ENCODE results near the gene FAM186B.

GRCh38 chr12:49538510-49539403, 66.7 kb downstream of the FAM186B start, which contains the start of gene KCNH3:
- TF ChIP-seq, protein P1, sequence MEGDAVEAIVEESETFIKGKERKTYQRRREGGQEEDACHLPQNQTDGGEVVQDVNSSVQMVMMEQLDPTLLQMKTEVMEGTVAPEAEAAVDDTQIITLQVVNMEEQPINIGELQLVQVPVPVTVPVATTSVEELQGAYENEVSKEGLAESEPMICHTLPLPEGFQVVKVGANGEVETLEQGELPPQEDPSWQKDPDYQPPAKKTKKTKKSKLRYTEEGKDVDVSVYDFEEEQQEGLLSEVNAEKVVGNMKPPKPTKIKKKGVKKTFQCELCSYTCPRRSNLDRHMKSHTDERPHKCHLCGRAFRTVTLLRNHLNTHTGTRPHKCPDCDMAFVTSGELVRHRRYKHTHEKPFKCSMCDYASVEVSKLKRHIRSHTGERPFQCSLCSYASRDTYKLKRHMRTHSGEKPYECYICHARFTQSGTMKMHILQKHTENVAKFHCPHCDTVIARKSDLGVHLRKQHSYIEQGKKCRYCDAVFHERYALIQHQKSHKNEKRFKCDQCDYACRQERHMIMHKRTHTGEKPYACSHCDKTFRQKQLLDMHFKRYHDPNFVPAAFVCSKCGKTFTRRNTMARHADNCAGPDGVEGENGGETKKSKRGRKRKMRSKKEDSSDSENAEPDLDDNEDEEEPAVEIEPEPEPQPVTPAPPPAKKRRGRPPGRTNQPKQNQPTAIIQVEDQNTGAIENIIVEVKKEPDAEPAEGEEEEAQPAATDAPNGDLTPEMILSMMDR (conservative IDR thresholded peaks at IDR 0.05), result no peak
- no peak for TF ChIP-seq EZH2 (IDR thresholded peaks at IDR 0.05; ENCODE audit: low read depth)

All from PC-9 (cell line).